ENCODE measurements around the gene SMIM20.

SMIM20 gene

DNA sequence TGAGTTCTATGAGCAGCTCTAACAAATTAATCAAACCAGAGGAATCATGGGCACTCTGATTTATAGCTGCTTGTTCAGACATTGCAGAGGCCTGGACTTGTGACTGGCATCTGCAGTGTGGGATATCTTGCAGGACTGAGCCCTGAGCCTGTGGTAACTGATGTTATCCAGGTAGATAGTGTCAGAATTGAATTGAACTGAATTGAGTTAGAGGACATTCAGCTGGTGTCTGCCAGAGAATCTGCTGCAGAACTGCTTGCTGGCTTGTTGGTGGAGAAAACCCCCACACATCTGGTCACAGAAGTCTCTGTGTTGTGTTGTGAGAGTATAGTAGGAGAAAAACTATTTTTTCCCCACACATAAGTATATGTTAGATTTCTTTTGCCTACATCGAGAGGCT is 42.2 kb downstream of the SMIM20 start:
- no peak for DNase-seq

GRCh38 chr4:25958110-25958509 is 44.1 kb downstream of the SMIM20 start:
- DNase-seq, result no peak

DNA sequence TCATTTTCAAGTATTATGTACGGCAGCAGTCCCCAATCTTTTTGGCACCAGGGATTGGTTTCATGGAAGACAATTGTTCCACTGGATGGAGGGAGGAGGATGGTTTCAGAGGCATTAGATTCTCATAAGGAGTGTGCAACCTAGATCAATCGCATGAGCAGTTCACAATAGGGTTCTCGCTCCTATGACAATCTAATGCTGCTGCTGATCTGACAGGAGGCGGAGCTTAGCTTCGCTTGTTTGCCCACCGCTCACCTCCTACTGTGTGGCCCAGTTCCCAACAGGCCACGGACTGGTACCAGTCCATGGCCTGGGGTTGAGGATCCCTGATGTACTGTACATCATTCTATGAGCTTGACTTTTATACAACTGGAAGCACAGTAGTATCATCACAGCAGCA is 48.4 kb downstream of the SMIM20 start:
- no peak for DNase-seq

- DNase-seq, result no peak
Measured at GRCh38 chr4:25965629-25966028, 51.6 kb downstream of the SMIM20 start.

DNA sequence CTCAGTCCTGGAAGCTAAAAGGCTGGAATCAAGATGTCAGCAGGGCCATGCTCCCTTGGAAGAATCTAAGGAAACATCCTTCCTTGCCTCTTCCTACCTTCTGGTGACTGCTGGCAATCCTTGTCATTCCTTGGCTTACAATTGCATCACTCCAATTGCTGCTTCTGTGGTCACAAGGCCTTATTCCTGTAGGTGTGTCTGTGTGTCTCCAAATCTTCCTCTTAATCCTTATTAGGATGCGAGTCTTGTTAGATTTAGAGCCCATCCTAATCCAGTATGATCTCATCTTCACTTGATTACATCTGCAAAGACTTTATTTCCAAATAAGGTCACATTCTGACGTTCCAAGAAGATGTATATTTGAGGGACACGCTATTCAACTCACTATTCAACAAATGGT is 52.2 kb downstream of the SMIM20 start:
- DNase-seq, result no peak

GRCh38 chr4:25969374-25970155 is 55.5 kb downstream of the SMIM20 start:
- DNase-seq, result peak; percentile 53 to 75 (median 54)

GRCh38 chr4:25970226-25970675 is 56.2 kb downstream of the SMIM20 start:
- DNase-seq, result peak; percentile 87 to 93 (median 89)

DNA sequence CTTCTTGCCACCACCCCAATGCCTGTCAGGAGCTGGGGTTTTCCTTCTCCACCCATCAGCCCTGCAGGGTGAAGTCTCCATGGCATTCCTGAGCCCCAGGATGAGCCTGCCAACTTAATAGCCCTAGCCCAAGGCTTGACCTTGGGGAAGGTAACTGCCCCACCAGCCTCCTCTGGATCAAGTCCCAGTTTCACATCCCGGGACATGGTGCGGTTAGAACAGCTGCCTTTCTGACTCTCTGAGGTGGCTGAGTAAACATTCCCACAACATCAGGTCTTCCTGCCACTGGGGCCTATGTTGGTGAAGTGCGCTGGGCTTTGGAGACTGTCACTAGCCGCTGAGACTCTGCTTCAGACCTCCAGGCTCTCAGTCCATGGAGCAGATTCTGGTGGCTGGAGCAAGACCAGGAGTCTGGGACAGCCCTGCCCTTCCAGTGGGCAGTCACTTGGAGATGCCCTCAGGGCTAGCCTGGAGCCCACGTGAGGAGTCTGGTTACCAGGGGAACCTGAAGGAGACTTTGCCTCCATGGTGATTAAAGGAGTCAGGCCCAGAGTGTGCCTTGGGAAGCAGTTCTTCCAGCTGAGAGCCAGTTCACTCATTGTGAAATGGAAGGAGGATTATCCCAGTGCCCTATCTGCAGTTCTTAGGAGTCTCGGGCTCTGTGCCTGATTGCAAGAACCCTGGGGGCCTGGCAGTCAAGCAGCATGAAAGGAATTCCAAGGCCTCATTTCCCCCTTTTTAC is 56.8 kb downstream of the SMIM20 start:
- no peak for DNase-seq

GRCh38 chr4:25972366-25972765 is 58.3 kb downstream of the SMIM20 start:
- DNase-seq, result no peak

DNA sequence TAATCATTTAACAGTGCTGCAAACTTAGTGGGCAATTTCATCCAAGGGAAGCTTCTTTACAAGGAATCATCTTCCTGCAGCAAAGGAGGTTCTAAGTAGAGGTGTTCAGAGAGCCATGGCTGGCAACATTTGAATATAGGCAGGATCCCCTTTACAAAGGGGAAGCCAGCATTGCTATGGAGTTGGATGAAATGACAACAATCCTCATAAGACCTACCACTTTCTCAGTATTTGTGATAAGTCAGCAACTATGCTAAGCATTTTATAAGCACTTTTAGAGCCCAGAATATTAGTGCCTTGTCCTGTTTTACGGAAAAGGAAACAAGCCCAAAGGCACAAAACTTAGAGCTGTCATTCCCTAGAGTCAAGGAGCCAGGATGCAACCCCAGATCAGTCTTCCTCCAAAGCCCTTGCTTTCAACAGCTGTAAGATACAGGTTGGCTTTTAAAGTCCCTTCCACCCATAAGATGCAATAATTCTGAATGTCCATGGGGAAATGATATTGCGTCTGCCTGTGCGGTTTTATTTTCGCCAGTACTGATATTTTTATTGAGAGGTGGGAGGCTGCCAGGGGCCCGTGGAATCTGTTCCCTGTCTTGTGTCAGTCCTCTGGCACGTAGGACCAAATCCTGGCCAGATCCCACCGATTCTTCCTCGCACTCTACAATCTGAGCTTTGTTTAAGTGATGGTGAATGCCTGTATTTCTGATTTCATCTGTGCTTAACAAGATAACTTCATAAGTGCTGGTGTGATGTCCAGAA is 59.1 kb downstream of the SMIM20 start:
- no peak for DNase-seq

DNA sequence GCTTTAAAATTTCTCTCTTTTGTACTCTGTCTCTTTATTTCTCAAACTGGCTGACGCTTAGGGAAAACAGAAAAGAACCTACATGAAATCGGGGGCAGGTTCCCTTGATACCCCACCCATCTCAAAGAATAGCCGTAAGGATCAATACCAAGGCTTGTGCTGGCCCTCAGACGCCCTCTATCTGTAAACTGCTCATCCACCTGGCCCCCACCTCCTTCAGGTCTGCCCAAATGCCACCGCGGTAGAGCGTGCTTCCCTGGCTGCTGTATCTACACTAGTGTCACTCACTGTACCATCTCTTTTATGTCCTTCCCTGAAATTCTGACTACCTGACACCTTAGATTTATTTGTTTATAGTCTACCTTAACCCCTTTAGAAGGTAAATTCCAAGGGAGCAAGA is 62.8 kb downstream of the SMIM20 start:
- no peak for DNase-seq

DNA sequence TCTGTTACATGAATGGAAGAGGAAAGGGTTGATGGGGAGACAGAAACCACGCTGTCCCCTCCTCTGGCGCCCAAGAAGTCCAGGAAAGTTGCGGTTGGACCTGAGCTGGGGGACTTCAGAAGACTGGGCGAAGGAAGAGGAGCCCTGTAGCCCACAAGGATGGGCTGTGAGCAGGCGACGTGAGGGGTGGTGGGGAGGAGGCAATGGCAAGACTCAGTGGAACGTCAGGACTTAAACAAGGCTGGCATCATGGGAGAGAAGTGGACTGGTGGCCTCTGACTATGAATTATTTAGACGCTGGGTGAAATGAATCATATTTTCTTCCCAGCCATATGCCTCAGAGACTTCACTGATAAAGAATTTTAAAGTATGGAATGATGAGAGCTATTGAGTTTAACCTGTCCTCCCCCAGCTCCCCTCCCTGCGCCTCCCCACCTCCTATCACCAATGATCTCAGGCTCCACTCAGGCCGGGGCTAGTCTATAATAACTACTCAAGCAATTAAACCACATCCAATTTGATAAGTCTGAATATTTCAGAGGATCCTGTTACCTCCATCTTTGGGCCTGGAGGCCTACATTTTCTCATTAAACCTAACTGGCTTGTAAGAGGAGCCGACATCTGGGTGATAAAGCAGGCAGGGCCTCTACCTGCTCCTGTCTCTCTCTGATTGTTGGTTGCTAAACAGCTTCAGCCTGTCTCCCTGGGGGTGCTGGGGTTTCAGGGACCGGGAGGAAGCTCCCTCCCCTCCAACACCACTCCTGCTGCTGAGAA is 63.6 kb downstream of the SMIM20 start:
- no peak for DNase-seq

DNA sequence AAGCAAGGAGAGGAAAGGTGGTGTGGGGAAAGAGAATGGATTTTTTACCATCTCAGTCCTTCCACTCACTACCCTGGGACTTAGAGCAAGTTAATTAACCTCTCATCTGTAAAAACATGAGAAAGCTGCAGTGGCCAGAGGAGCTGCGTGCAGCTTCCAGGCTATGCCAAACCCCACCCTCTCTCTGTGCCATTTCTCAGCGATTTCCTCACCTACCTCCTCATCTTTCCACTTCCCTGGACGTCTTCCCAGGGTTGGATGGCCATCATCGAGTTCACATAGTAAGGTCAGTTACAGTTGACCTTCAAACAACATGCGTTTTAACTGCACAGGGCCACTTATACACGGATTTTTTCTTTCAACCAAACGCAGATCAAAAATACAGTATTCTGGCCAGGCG is 64.3 kb downstream of the SMIM20 start:
- no peak for DNase-seq
